HCT116 (cell line): ENCODE data around the gene DYNC2LI1. TPM values are rescaled to one million over a fixed set of nuclear protein-coding genes. Genes with fewer than 3 reads are reported as not detected.

ENCODE experiments used
- ATAC-seq: fragments of 200-7000 bp; cut with Tn5 transposase; 2 replicates; pipeline ENCODE4 v1.9.1; 2020; ENCODE audit warnings: mild to moderate bottlenecking, moderate library complexity
- BruUV-seq: library from RNA; stranded (reverse); fragments of 400-500 nt; replicated peaks from 2 replicates; lab custom pipeline; 2021; lab: Mats Ljungman, UMichigan
- CTCF ChIA-PET: fragments of 300-600 bp; sonication (Branson Sonifier 250); formaldehyde crosslinking; loops from one replicate; lab custom pipeline; 2021; ENCODE audit warnings: antibody characterized with exemption; lab: Charles Lee
- POLR2A ChIA-PET: fragments of 300-600, 350-600 bp; sonication (Branson Sonifier 250); formaldehyde crosslinking; loops from one replicate; lab custom pipeline; 2021; ENCODE audit warnings: antibody characterized with exemption; lab: Charles Lee
- RAD21 ChIA-PET, 2 experiments: fragments of 300-600 bp; sonication (Branson Sonifier 250); formaldehyde crosslinking; loops; one replicate each; lab custom pipeline; 2023; ENCODE audit warnings: low total read pairs in 2 of 2; ENCODE audit not compliant: uncharacterized antibody in 2 of 2, unreplicated experiment in 2 of 2, low non-redundant PET in 1 of 2; lab: Charles Lee
- DNase-seq: peaks from one replicate; pipeline ENCODE4 v3.0.0-alpha.2; 2010; ENCODE audit warnings: low read depth, low spot score
- H2AFZ ChIP-seq: fragments of 200-600 bp; shearing (Covaris generic), sonication (generic); 2 replicates; pipeline ENCODE4 v1.6.1; 2017; ENCODE audit warnings: low read depth, mixed run types, mixed read lengths, antibody characterized with exemption, low read length; ENCODE audit not compliant: poor library complexity, severe bottlenecking
- H3K27ac ChIP-seq: 2 replicates; pipeline ENCODE4 v1.5.1; 2012; ENCODE audit warnings: low read depth, low read length
- H3K27me3 ChIP-seq: fragments of 200-600 bp; sonication (generic); 2 replicates; pipeline ENCODE4 v1.6.1; 2016; ENCODE audit warnings: mixed run types, low read length, mixed read lengths; ENCODE audit not compliant: insufficient read depth
- H3K36me3 ChIP-seq, 2 experiments: fragments of 200-500 bp in 1 of 2; fragments of 200-600 bp in 1 of 2; sonication (Bioruptor generic) in 1 of 2; sonication (generic) in 1 of 2; 2 replicates each; pipeline versions ENCODE4 v1.5.1 to v1.6.1; 2014 to 2016; ENCODE audit warnings: low read length in 2 of 2, inconsistent platforms in 1 of 2, mixed read lengths in 1 of 2, mixed run types in 1 of 2; ENCODE audit not compliant: insufficient read depth in 2 of 2, control insufficient read depth in 1 of 2
- H3K4me1 ChIP-seq, 2 experiments: fragments of 200-600 bp in 1 of 2; sonication (generic) in 1 of 2; 2 replicates each; pipeline versions ENCODE4 v1.5.1 to v1.6.1; 2012 to 2017; ENCODE audit warnings: low read length in 2 of 2, inconsistent platforms in 1 of 2, mild to moderate bottlenecking in 1 of 2, mixed read lengths in 1 of 2, mixed run types in 1 of 2, moderate library complexity in 1 of 2; ENCODE audit not compliant: insufficient read depth in 2 of 2, control insufficient read depth in 1 of 2
- H3K4me2 ChIP-seq: fragments of 200-600 bp; sonication (generic); 2 replicates; pipeline ENCODE4 v1.6.1; 2017; ENCODE audit warnings: mixed run types, low read length, mixed read lengths
- H3K4me3 ChIP-seq, 2 experiments: fragments of 200-600 bp in 1 of 2; sonication (generic) in 1 of 2; replicated peaks in 1 of 2; 2 replicates each; pipeline ENCODE4 v1.5.1; 2011 to 2016; ENCODE audit warnings: low read length in 2 of 2, control low read depth in 1 of 2, low read depth in 1 of 2, mild to moderate bottlenecking in 1 of 2, mixed read lengths in 1 of 2, mixed run types in 1 of 2
- H3K79me2 ChIP-seq: fragments of 200-600 bp; sonication (generic); 2 replicates; pipeline ENCODE4 v1.6.1; 2017; ENCODE audit warnings: mild to moderate bottlenecking, mixed run types, low read length, moderate library complexity, mixed read lengths; ENCODE audit not compliant: insufficient read depth
- H3K9ac ChIP-seq: fragments of 200-600 bp; sonication (generic); 2 replicates; pipeline ENCODE4 v1.6.1; 2016; ENCODE audit warnings: low read length, mixed read lengths
- H3K9me2 ChIP-seq: fragments of 200-600 bp; sonication (generic), shearing (Covaris generic); 2 replicates; pipeline ENCODE4 v1.6.1; 2017; ENCODE audit warnings: mixed run types, mild to moderate bottlenecking, moderate library complexity; ENCODE audit not compliant: insufficient read depth
- H3K9me3 ChIP-seq, 2 experiments: fragments of 200-500 bp in 1 of 2; fragments of 200-600 bp in 1 of 2; sonication (Bioruptor generic) in 1 of 2; sonication (generic) in 1 of 2; 2 replicates each; pipeline ENCODE4 v1.6.1; 2014 to 2017; ENCODE audit warnings: low read length in 2 of 2, mixed read lengths in 2 of 2, inconsistent platforms in 1 of 2, low read depth in 1 of 2, mild to moderate bottlenecking in 1 of 2, mixed run types in 1 of 2, moderate library complexity in 1 of 2; ENCODE audit not compliant: control insufficient read depth in 1 of 2, insufficient read depth in 1 of 2
- H4K20me1 ChIP-seq: fragments of 200-600 bp; sonication (generic), shearing (Covaris generic); 2 replicates; pipeline ENCODE4 v1.6.1; 2017; ENCODE audit warnings: mixed run types, mild to moderate bottlenecking, moderate library complexity; ENCODE audit not compliant: insufficient read depth
- CBX3 ChIP-seq: IDR thresholded peaks from 2 replicates; pipeline ENCODE4 v1.6.1; 2012; ENCODE audit warnings: low read depth
- CEBPB ChIP-seq: IDR thresholded peaks from 2 replicates; pipeline ENCODE4 v1.6.1; 2012; ENCODE audit warnings: low read depth
- CTCF ChIP-seq, 3 experiments: fragments of 200-600 bp in 1 of 3; sonication (generic) in 1 of 3; IDR thresholded peaks in 2 of 3; conservative IDR thresholded peaks in 1 of 3; 2 replicates each; pipeline ENCODE4 v1.5.1; 2012 to 2017; ENCODE audit warnings: low read depth in 2 of 3, low read length in 2 of 3, antibody characterized with exemption in 1 of 3, borderline replicate concordance in 1 of 3, control low read depth in 1 of 3, mild to moderate bottlenecking in 1 of 3, mixed read lengths in 1 of 3, mixed run types in 1 of 3, moderate library complexity in 1 of 3; ENCODE audit not compliant: insufficient read depth in 1 of 3
- EGR1 ChIP-seq: IDR thresholded peaks from 2 replicates; pipeline ENCODE4 v1.6.1; 2012; ENCODE audit warnings: low read depth
- EZH2 ChIP-seq: fragments of 200-600 bp; sonication (generic); IDR thresholded peaks from 2 replicates; pipeline ENCODE4 v1.6.1; 2017; ENCODE audit warnings: antibody characterized with exemption, mixed run types
- EZH2phosphoT487 ChIP-seq: fragments of 200-600 bp; IDR thresholded peaks from 2 replicates; pipeline ENCODE4 v1.6.1; 2018; ENCODE audit warnings: antibody characterized with exemption, borderline replicate concordance
- FOSL1 ChIP-seq: IDR thresholded peaks from 2 replicates; pipeline ENCODE4 v1.6.1; 2012; ENCODE audit warnings: low read depth
- POLR2A ChIP-seq: IDR thresholded peaks from 2 replicates; pipeline ENCODE4 v1.7.0; 2011; ENCODE audit warnings: borderline replicate concordance; ENCODE audit not compliant: insufficient read depth, insufficient read length; ENCODE audit errors: extremely low read depth
- RAD21 ChIP-seq: IDR thresholded peaks from 2 replicates; pipeline ENCODE4 v1.6.1; 2012; ENCODE audit warnings: low read depth, mild to moderate bottlenecking
- SIN3A ChIP-seq: IDR thresholded peaks from 2 replicates; pipeline ENCODE4 v1.6.1; 2012; ENCODE audit warnings: low read depth
- SRF ChIP-seq: IDR thresholded peaks from 2 replicates; pipeline ENCODE4 v1.6.1; 2012; ENCODE audit warnings: low read depth
- TCF7L2 ChIP-seq: IDR thresholded peaks from 2 replicates; pipeline ENCODE4 v1.7.0; 2011; ENCODE audit warnings: borderline replicate concordance, inconsistent platforms; ENCODE audit not compliant: insufficient read depth, insufficient read length; ENCODE audit errors: extremely low read depth
- ZFX ChIP-seq: fragments of 450-650 bp; IDR thresholded peaks from 2 replicates; pipeline ENCODE4 v1.6.1; 2017
- ZNF274 ChIP-seq: fragments of 200-500 bp; sonication (Bioruptor generic); IDR thresholded peaks from 2 replicates; pipeline ENCODE4 v1.6.1; 2014; ENCODE audit warnings: mild to moderate bottlenecking, low read depth, low read length, inconsistent platforms
- intact Hi-C: fragments of 100-400 bp; cut with micrococcal nuclease; formaldehyde crosslinking; loops from 2 replicates; pipeline ENCODE4 v1.10.0; 2022
- total RNA-seq: library from RNA; stranded (reverse); gene quantifications from one replicate; pipeline ENCODE4 v1.2.1, GENCODE V29; 2021; ENCODE audit not compliant: unreplicated experiment
- TF ChIP-seq, protein P1 (sequence below): IDR thresholded peaks from 2 replicates; pipeline ENCODE4 v1.6.1; 2012
- TF ChIP-seq, protein P2 (sequence below): IDR thresholded peaks from 2 replicates; pipeline ENCODE4 v1.6.1; 2012; ENCODE audit warnings: low read depth

Gene DYNC2LI1
- total RNA-seq, 1 experiment from 2014 or later = 16.7 TPM

DNA sequence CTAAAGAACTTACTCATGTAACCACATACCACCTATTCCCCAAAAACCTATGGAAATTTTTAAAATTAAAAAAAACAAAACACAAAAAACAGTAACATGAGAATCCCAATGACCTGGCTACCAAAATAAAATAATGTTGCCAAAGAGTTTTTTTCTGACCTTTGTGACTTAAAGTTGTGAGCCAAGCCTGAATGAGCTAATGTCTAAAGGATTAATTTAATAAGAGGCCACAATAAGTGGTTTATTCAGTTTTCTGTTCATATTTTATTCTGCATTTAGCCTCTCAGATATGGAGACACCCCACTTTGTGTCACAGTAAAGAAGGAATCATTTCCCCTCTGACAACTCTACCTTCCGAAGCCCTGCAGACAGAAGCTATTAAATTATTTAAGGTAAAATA lies 42.6 kb upstream of the DYNC2LI1 start:
- no peaks in the 10 kb centered on the region for H3K36me3 ChIP-seq
- H2AFZ ChIP-seq = no peak overlapping the region
- no peaks in the 10 kb centered on the region for H3K27me3 ChIP-seq
- no peaks in the 10 kb centered on the region for H4K20me1 ChIP-seq
- H3K9me2 ChIP-seq = no peaks in the 10 kb centered on the region
- H3K9me3 ChIP-seq = no peaks in the 10 kb centered on the region
- no peak for DNase-seq
- H3K79me2 ChIP-seq = no peaks in the 10 kb centered on the region
- intact Hi-C loops = no loop called here
- H3K4me1 ChIP-seq = peaks cover 5 to 8% of the 10 kb centered on the region in 2 experiments; a peak in 3 of 4 replicates
- H3K4me3 ChIP-seq = no peak overlapping the region
- no peak overlapping the region for H3K9ac ChIP-seq
- ChIA-PET POLR2A (no interaction called here), RAD21 (no interaction called here), CTCF (no interaction called here)
- H3K4me2 ChIP-seq = no peak overlapping the region
- TF ChIP-seq SRF (no peak), ZFX (no peak), CBX3 (no peak), CEBPB (no peak)
- TF ChIP-seq, protein P1, sequence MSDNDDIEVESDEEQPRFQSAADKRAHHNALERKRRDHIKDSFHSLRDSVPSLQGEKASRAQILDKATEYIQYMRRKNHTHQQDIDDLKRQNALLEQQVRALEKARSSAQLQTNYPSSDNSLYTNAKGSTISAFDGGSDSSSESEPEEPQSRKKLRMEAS = no peak
- no peak overlapping the region for H3K27ac ChIP-seq
- ATAC-seq = no peak
- BruUV-seq = no TSS peak

DNA sequence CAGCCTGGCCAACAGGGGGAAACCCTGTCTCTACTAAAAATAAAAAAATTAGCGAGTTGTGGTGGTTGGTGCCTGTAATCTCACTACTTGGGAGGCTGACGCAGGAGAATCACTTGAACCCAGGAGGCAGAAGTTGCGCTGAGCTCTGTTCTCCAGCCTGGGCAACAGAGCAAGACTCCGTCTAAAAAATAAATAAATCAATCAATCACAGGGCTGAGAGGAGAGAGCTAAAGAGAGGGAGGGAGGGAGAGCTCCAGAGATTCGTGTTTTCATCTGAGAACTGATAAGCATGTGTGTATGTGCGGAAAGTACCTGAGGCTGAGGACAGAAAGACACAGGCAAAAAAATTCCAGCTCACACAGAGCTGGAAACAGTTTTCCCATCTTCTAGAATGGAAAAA lies 37.2 kb upstream of the DYNC2LI1 start:
- ChIA-PET CTCF (no interaction called here), POLR2A (no interaction called here), RAD21 (no interaction called here)
- H3K4me2 ChIP-seq = no peak overlapping the region
- H4K20me1 ChIP-seq = no peaks in the 10 kb centered on the region
- no peak overlapping the region for H3K9ac ChIP-seq
- peaks cover 2 to 12% of the 10 kb centered on the region in 2 experiments; a peak in 3 of 4 replicates for H3K4me1 ChIP-seq
- H3K9me2 ChIP-seq = no peaks in the 10 kb centered on the region
- no peak overlapping the region for H3K4me3 ChIP-seq
- ATAC-seq (no peak), DNase-seq (no peak)
- BruUV-seq = no TSS peak
- no peaks in the 10 kb centered on the region for H3K9me3 ChIP-seq
- no peaks in the 10 kb centered on the region for H3K36me3 ChIP-seq
- H2AFZ ChIP-seq = no peak overlapping the region
- H3K27ac ChIP-seq = no peak overlapping the region
- no peaks in the 10 kb centered on the region for H3K27me3 ChIP-seq
- no peaks in the 10 kb centered on the region for H3K79me2 ChIP-seq
- intact Hi-C loops = no loop called here
- TF ChIP-seq SIN3A (no peak), EGR1 (no peak), CTCF (IDR thresholded peaks at IDR 0.05 in 2 of 3, conservative IDR thresholded peaks at IDR 0.05 in 1 of 3; ENCODE audit: borderline replicate concordance in 1 of 3, insufficient read depth in 1 of 3, low read depth in 2 of 3, low read length in 2 of 3) (no peak), POLR2A (no peak), RAD21 (no peak), SRF (no peak), ZNF274 (no peak), EZH2 (no peak), TCF7L2 (no peak), ZFX (no peak), CEBPB (no peak), EZH2phosphoT487 (no peak), FOSL1 (no peak), CBX3 (no peak)
- TF ChIP-seq, protein P2, sequence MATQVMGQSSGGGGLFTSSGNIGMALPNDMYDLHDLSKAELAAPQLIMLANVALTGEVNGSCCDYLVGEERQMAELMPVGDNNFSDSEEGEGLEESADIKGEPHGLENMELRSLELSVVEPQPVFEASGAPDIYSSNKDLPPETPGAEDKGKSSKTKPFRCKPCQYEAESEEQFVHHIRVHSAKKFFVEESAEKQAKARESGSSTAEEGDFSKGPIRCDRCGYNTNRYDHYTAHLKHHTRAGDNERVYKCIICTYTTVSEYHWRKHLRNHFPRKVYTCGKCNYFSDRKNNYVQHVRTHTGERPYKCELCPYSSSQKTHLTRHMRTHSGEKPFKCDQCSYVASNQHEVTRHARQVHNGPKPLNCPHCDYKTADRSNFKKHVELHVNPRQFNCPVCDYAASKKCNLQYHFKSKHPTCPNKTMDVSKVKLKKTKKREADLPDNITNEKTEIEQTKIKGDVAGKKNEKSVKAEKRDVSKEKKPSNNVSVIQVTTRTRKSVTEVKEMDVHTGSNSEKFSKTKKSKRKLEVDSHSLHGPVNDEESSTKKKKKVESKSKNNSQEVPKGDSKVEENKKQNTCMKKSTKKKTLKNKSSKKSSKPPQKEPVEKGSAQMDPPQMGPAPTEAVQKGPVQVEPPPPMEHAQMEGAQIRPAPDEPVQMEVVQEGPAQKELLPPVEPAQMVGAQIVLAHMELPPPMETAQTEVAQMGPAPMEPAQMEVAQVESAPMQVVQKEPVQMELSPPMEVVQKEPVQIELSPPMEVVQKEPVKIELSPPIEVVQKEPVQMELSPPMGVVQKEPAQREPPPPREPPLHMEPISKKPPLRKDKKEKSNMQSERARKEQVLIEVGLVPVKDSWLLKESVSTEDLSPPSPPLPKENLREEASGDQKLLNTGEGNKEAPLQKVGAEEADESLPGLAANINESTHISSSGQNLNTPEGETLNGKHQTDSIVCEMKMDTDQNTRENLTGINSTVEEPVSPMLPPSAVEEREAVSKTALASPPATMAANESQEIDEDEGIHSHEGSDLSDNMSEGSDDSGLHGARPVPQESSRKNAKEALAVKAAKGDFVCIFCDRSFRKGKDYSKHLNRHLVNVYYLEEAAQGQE = no peak
- TF ChIP-seq, protein P1 = no peak
